Measurements from ENCODE around the gene S100A7. TPM values are rescaled to one million over a fixed set of nuclear protein-coding genes. Genes with fewer than 3 reads are reported as not detected.

The S100A7 gene
- total RNA-seq, 4 donors from 2014 or later = 12.2 to 46.8 (median 31.3) TPM

DNA sequence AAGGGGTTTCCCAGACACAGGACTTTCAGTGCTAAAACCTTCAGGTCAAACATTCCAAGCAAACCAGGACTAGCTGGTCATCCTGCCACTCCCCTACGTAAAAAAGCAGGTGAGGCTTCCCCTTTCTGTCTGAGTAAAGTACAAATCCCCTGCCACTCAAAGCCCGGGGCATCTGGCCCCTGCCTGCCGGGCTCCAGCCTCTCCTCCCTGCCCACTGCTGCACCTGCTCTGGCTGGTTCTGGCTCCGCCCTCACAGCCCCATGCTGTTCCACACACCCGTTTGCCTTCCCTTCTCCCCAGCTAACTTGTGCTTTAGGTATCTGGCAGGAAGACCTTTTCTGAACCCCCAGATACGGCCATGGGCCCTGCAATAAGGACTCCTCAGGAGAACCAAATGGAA lies 23.3 kb upstream of the S100A7 start:
- intact Hi-C loops (cut with DNase I; ENCODE audit: low total_unique reads) = no loop called here
- TF ChIP-seq, protein P1, sequence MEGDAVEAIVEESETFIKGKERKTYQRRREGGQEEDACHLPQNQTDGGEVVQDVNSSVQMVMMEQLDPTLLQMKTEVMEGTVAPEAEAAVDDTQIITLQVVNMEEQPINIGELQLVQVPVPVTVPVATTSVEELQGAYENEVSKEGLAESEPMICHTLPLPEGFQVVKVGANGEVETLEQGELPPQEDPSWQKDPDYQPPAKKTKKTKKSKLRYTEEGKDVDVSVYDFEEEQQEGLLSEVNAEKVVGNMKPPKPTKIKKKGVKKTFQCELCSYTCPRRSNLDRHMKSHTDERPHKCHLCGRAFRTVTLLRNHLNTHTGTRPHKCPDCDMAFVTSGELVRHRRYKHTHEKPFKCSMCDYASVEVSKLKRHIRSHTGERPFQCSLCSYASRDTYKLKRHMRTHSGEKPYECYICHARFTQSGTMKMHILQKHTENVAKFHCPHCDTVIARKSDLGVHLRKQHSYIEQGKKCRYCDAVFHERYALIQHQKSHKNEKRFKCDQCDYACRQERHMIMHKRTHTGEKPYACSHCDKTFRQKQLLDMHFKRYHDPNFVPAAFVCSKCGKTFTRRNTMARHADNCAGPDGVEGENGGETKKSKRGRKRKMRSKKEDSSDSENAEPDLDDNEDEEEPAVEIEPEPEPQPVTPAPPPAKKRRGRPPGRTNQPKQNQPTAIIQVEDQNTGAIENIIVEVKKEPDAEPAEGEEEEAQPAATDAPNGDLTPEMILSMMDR (IDR thresholded peaks at IDR 0.05) = no peak
- TF ChIP-seq POLR2A (IDR thresholded peaks at IDR 0.05) = no peak
- H3K4me3 ChIP-seq (ENCODE audit: low read depth, poor library complexity, severe bottlenecking) = no peak overlapping the region
- DNase-seq (ENCODE audit: low spot score in 2 of 2) = no peak
- WGBS, 2 donors = 34 to 44% methylated on average over 6 of the region's 6 CpGs

DNA sequence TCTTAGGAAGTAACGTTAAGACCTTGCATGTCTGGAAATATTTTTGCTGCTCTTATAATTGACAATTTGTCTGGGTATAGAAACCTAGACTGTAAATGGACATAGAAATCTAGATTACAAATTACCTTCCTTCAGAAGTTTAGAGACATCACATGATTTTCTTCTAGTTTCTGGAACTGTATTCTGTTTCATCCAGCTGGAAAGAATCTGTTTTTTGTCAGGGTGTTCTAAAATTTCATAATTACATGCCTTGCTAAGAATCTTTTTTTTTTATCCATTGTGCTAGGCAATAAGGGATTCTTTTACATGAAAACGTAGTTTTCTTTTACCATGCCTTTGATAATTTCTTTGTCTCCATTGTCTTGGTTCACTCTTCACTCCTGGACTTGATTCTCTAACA lies 20.7 kb upstream of the S100A7 start:
- TF ChIP-seq, protein P1 (IDR thresholded peaks at IDR 0.05) = no peak
- TF ChIP-seq POLR2A (IDR thresholded peaks at IDR 0.05) = no peak
- no peak overlapping the region for H3K4me3 ChIP-seq (ENCODE audit: low read depth, poor library complexity, severe bottlenecking)
- intact Hi-C loops (cut with DNase I; ENCODE audit: low total_unique reads) = no loop called here
- DNase-seq (ENCODE audit: low spot score in 2 of 2) = no peak
- 24 to 30% methylated on average over 2 of the region's 2 CpGs for WGBS, 2 donors

DNA sequence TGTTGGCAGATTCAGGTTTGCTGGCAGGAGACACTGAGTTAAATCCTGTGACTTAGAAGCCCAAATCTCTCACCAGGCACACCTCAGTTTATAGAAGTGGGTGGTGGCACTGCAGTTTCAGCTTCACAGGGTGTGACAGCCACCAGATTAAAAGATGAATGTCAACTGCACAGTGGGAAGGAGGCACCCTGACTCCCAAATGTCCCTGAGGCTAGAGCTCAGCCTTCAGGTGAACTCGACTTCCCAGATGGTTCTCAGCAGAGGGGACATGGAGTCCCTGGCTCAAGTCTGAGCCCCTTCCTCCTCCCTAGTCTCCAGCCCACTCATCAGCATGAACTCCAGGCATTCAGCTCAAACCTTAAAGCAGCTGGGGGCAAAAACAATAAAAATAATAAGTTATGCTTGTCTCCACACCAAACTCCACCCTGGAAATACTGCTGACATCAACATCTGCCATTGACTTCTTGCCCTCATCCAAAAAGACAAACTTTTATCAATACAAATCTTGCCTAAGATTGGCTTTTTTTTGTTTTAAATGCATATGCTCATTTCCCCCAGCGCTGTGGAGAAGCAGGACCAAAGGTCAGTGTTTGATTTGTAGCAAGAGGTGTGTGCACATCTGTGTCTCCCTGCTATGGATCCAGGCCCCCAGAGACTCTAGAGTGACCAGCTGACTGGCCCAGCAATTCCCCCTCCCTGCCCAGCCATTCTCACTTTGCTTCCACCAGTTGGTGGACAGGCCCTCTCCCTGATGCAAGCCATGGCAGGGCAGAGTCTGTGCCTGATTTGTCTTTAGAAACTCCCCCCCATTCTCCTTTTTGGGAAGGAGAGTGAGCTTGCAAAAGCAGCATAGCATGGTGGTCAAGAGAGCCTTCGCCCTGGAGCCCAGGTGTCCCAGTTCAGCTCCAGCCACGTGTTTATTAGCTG lies 18.5 kb upstream of the S100A7 start:
- WGBS, 2 donors = 51 to 55% methylated on average over 4 of the region's 4 CpGs
- H3K4me3 ChIP-seq (ENCODE audit: low read depth, poor library complexity, severe bottlenecking) = no peak overlapping the region
- TF ChIP-seq POLR2A (IDR thresholded peaks at IDR 0.05) = no peak
- TF ChIP-seq, protein P1 (IDR thresholded peaks at IDR 0.05) = no peak
- DNase-seq (ENCODE audit: low spot score in 2 of 2) = no peak
- intact Hi-C loops (cut with DNase I; ENCODE audit: low total_unique reads) = no loop called here

DNA sequence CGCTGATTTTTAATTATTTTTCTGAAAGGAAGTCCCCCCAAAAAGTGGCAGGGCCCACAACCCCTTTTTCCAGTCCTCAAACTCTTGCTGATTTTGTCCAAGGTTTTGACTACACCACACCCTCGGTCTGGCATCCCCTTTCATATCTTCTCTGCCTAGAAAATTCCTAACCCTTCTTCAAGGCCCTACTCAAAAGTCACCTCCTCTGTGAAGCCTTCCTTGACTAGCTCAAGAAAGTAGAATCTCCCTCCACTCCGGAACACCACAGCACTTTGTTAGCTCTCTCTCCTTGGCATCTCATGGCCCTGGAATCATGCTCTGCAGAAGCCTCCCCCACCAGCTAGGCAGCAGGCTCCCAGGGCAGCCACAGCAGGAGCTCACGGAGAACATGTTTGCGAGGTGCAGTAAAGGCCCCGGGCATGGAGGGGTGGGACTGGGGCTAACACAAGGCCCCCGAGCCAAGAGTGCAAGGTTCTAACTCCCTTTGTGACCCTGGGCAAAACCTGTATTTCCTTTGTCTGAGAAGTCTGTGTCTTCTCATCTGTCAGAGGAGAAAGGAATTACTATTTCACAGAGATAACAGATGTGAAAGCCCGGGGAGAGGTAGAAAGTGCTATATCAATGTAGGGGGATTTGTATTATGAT lies 17.7 kb upstream of the S100A7 start:
- intact Hi-C loops (cut with DNase I; ENCODE audit: low total_unique reads) = no loop called here
- 65 to 69% methylated on average over 8 of the region's 8 CpGs for WGBS, 2 donors
- H3K4me3 ChIP-seq (ENCODE audit: low read depth, poor library complexity, severe bottlenecking) = no peak overlapping the region
- no peak for TF ChIP-seq POLR2A (IDR thresholded peaks at IDR 0.05)
- TF ChIP-seq, protein P1 (IDR thresholded peaks at IDR 0.05) = no peak
- DNase-seq (ENCODE audit: low spot score in 2 of 2) = no peak

DNA sequence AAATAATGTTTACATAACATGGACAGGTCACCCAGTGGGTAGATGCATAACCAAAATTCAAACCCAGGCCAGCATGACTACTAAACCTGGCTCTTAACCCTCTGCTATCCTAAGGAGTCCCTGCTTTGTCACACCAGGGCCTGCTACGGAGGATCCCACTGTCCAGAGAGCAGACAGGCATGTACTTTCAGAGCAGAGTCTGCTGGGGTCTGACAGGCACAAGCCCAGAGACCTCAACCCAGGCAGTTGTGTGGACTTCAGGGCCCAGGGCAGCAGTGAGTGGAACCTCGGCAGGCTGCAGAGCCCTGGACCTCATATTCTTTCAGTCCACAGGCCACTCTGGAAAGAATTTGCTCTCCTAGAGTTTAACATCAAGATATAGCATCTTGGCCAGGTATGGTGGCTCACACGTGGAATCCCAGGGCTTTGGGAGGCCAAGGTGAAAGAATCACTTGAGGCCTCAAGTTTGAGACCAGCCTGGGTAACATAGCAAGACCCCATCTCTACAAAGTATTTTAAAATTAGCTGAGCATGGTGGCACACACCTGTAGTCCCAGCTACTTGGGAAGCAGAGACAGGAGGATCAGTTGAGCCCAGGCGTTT lies 16.1 kb upstream of the S100A7 start:
- no peak overlapping the region for H3K4me3 ChIP-seq (ENCODE audit: low read depth, poor library complexity, severe bottlenecking)
- TF ChIP-seq, protein P1 (IDR thresholded peaks at IDR 0.05) = no peak
- TF ChIP-seq POLR2A (IDR thresholded peaks at IDR 0.05) = no peak
- DNase-seq (ENCODE audit: low spot score in 2 of 2) = no peak
- WGBS, 2 donors = 92 to 93% methylated on average over 4 of the region's 4 CpGs
- intact Hi-C loops (cut with DNase I; ENCODE audit: low total_unique reads) = no loop called here
